Keratinocyte (primary cell): Measurements from ENCODE around the gene SDE2. TPM values are rescaled to one million over a fixed set of nuclear protein-coding genes. Genes with fewer than 3 reads are reported as not detected.

ENCODE experiments used
- DNase-seq: peaks from one replicate; pipeline ENCODE4 v3.0.0-alpha.2; 2011; ENCODE audit warnings: low read depth, missing footprints, low spot score
- FAIRE-seq: peaks from 2 replicates; lab custom pipeline; 2011; peaks lifted over from hg19 to GRCh38; lab: Jason Lieb, UNC
- H2AFZ ChIP-seq: 2 replicates; pipeline ENCODE4 v1.6.0; 2012; ENCODE audit warnings: low read length, control low read depth, inconsistent platforms; ENCODE audit not compliant: control insufficient read depth
- H3K27ac ChIP-seq: 2 replicates; pipeline ENCODE4 v1.5.1; 2011; ENCODE audit warnings: low read length; ENCODE audit not compliant: control insufficient read depth, insufficient read depth
- H3K27me3 ChIP-seq: 3 replicates; pipeline ENCODE4 v1.6.0; 2011; ENCODE audit warnings: low read length; ENCODE audit not compliant: control insufficient read depth, insufficient read depth; ENCODE audit errors: extremely low read depth
- H3K36me3 ChIP-seq, 2 experiments: 2 replicates in 1 of 2; 3 replicates in 1 of 2; pipeline ENCODE4 v1.5.1; 2011; ENCODE audit warnings: low read length in 2 of 2, mild to moderate bottlenecking in 1 of 2; ENCODE audit not compliant: control insufficient read depth in 2 of 2, insufficient read depth in 2 of 2; ENCODE audit errors: extremely low read depth in 1 of 2
- H3K4me1 ChIP-seq: 3 replicates; pipeline ENCODE4 v1.5.1; 2011; ENCODE audit warnings: low read length; ENCODE audit not compliant: control insufficient read depth, insufficient read depth; ENCODE audit errors: extremely low read depth
- H3K4me2 ChIP-seq: 3 replicates; pipeline ENCODE4 v1.6.0; 2011; ENCODE audit warnings: low read depth, low read length; ENCODE audit not compliant: control insufficient read depth, insufficient read depth; ENCODE audit errors: extremely low read depth
- H3K4me3 ChIP-seq, 3 experiments: fragments of 200-600 bp in 1 of 3; sonication (generic) in 1 of 3; 2 replicates in 2 of 3; 3 replicates in 1 of 3; pipeline ENCODE4 v1.5.1; 2011 to 2016; ENCODE audit warnings: low read length in 3 of 3, mild to moderate bottlenecking in 3 of 3, control low read depth in 2 of 3, inconsistent platforms in 1 of 3, low read depth in 1 of 3, mixed read lengths in 1 of 3, mixed run types in 1 of 3, moderate library complexity in 1 of 3; ENCODE audit not compliant: control insufficient read depth in 2 of 3, insufficient read depth in 2 of 3; ENCODE audit errors: extremely low read depth in 1 of 3
- H3K79me2 ChIP-seq: 2 replicates; pipeline ENCODE4 v1.6.0; 2012; ENCODE audit warnings: low read length; ENCODE audit not compliant: control insufficient read depth, insufficient read depth
- H3K9ac ChIP-seq: 3 replicates; pipeline ENCODE4 v1.6.0; 2011; ENCODE audit warnings: low read length; ENCODE audit not compliant: control insufficient read depth, insufficient read depth; ENCODE audit errors: extremely low read depth
- H3K9me1 ChIP-seq: 3 replicates; pipeline ENCODE4 v1.6.0; 2011; ENCODE audit warnings: low read length; ENCODE audit not compliant: control insufficient read depth, insufficient read depth; ENCODE audit errors: extremely low read depth
- H3K9me3 ChIP-seq: 2 replicates; pipeline ENCODE4 v1.5.1; 2012; ENCODE audit warnings: low read depth, low read length; ENCODE audit not compliant: control insufficient read depth
- H4K20me1 ChIP-seq: 3 replicates; pipeline ENCODE4 v1.6.0; 2011; ENCODE audit warnings: low read length; ENCODE audit not compliant: control insufficient read depth, insufficient read depth; ENCODE audit errors: extremely low read depth
- EZH2 ChIP-seq: IDR thresholded peaks from one replicate; pipeline ENCODE4 v1.6.1; 2012; ENCODE audit warnings: inconsistent platforms, mild to moderate bottlenecking, low read length, moderate library complexity
- dilution Hi-C: fragments of 300-500 bp; cut with MboI; formaldehyde crosslinking; loops from one replicate; pipeline ENCODE4 v1.7.0; 2020; ENCODE audit warnings: low sequenced_read_pairs; ENCODE audit not compliant: extremely low pct_ligation_motif_present
- polyA plus RNA-seq, 5 experiments: library from polyadenylated mRNA; depleted of rRNA in 3 of 5; stranded (reverse) in 3 of 5; stranded (forward) in 1 of 5; unstranded in 1 of 5; fragments of >200 nt; gene quantifications; 1 replicate in 1 of 5; 2 replicates in 3 of 5; 3 replicates in 1 of 5; pipeline versions ENCODE4 v1.2.1 to v1.2.3, GENCODE V29; 2011 to 2012; ENCODE audit warnings: missing spikeins in 2 of 5, low read depth in 1 of 5, low replicate concordance in 1 of 5
- TF ChIP-seq, protein P1 (sequence below), 3 experiments: IDR thresholded peaks in 1 of 3; conservative IDR thresholded peaks in 1 of 3; optimal IDR thresholded peaks in 1 of 3; 2 replicates in 2 of 3; 3 replicates in 1 of 3; pipeline versions ENCODE3 to v1.5.1; 2011; ENCODE audit warnings: low read length in 3 of 3, mild to moderate bottlenecking in 3 of 3, moderate library complexity in 2 of 3, control low read depth in 1 of 3, inconsistent platforms in 1 of 3; ENCODE audit not compliant: insufficient read depth in 2 of 3; ENCODE audit errors: extremely low read depth in 1 of 3

Gene SDE2
- polyA plus RNA-seq, 1 donor (not counting 4 experiments of a cell fraction or from before 2014, with no cell fraction given), result 15.9 TPM

DNA sequence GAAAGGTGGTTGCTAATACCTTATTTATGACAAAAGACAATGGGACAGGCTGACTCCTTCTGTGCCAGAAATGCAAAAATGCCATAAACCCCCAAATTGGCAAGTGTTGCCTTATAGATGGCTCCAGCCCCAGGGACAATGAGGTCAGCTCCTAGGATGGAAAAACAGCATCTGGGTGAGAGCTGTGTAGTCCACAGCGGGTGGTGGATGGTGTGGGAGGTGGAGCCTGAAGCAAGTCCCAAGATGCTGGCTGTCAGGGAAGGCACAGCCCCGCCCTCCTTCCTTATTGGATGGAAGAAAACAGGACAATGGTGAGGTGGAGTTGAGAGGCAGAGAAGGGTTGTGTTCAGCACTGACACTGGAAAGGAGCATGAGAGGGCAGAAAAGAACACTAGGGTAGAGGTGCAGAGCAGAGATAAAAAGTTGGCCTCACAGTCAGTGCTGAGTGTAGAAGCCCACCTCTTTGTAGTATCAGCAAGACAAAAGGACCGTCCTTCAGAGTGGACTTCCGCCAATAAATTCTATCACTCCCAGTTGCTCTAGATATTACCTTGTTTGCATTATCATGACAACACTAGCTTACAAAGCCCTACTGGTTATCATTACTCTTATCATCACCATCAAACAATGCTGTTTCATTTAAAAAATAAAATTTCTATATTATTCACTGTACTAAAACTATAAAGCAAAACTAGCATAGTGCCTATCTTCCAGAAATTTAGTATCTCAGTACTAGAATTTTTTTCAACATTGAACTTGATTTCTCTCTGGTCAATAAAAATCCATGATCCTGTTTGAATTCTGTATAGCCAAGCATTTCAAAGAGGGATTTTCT is 3.7 kb upstream of the SDE2 start:
- Histone ChIP-seq H3K27ac (no peak overlapping the region), H3K36me3 (no peaks in the 10 kb centered on the region), H4K20me1 (no peaks in the 10 kb centered on the region), H3K9me1 (no peaks in the 10 kb centered on the region), H3K4me3 (no peak overlapping the region), H3K4me2 (no peak overlapping the region), H3K79me2 (peaks cover 13% of the 10 kb centered on the region), H3K9me3 (no peaks in the 10 kb centered on the region), H3K4me1 (peaks cover 11% of the 10 kb centered on the region), H2AFZ (peak overlapping the region; percentile 18), H3K27me3 (no peaks in the 10 kb centered on the region), H3K9ac (no peak overlapping the region)
- TF ChIP-seq, protein P1, sequence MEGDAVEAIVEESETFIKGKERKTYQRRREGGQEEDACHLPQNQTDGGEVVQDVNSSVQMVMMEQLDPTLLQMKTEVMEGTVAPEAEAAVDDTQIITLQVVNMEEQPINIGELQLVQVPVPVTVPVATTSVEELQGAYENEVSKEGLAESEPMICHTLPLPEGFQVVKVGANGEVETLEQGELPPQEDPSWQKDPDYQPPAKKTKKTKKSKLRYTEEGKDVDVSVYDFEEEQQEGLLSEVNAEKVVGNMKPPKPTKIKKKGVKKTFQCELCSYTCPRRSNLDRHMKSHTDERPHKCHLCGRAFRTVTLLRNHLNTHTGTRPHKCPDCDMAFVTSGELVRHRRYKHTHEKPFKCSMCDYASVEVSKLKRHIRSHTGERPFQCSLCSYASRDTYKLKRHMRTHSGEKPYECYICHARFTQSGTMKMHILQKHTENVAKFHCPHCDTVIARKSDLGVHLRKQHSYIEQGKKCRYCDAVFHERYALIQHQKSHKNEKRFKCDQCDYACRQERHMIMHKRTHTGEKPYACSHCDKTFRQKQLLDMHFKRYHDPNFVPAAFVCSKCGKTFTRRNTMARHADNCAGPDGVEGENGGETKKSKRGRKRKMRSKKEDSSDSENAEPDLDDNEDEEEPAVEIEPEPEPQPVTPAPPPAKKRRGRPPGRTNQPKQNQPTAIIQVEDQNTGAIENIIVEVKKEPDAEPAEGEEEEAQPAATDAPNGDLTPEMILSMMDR (optimal IDR thresholded peaks at IDR 0.05 in 1 of 3, IDR thresholded peaks at IDR 0.05 in 1 of 3, conservative IDR thresholded peaks at IDR 0.05 in 1 of 3; ENCODE audit: extremely low read depth in 1 of 3, insufficient read depth in 2 of 3, low read length in 3 of 3), result no peak
- no peak for TF ChIP-seq EZH2
- dilution Hi-C loops, result no loop called here
- DNase-seq (no peak), FAIRE-seq (no peak)

DNA sequence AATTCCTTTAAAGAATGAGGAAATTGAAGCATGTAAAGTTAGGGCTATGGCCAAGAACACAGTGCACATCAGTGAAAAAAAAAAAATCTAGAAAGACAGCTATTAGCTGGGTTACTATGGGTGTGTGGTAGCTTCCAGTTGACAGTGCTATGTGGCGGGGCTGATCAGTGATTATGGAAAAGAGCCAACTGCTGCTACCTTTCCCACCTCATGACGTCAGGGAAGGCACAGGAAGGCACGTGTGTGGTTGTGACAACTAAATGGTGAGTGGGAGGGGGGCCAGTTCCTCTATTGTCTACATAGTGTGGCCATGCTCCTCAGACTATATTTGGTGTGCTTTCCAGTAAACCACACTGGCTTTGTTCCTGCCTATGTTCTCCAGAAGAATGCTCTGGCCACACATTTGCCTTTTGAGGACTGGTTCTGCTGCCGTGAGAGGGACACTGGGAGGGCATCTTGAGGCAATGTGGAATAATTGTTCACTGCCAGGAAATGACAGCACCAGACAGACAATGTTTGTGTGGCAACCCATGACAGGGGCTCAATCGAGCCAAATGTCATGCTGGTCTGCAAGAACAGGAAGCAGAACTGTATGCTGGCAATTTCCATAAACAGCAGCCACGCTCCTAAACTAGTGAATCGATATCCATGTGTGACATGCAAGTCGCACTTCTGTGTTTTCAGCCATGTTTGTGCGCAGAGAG is 3.0 kb upstream of the SDE2 start:
- Histone ChIP-seq H3K9me3 (no peaks in the 10 kb centered on the region), H3K4me2 (no peak overlapping the region), H3K79me2 (peaks cover 20% of the 10 kb centered on the region), H3K27ac (no peak overlapping the region), H3K27me3 (no peaks in the 10 kb centered on the region), H3K9me1 (no peaks in the 10 kb centered on the region), H3K9ac (no peak overlapping the region), H3K4me1 (peaks cover 18% of the 10 kb centered on the region), H3K4me3 (no peak overlapping the region), H2AFZ (no peak overlapping the region), H4K20me1 (no peaks in the 10 kb centered on the region), H3K36me3 (peaks cover 0 to under 1% of the 10 kb centered on the region in 2 experiments)
- no peak for FAIRE-seq
- no peak for DNase-seq
- TF ChIP-seq EZH2, result no peak
- TF ChIP-seq, protein P1 (optimal IDR thresholded peaks at IDR 0.05 in 1 of 3, IDR thresholded peaks at IDR 0.05 in 1 of 3, conservative IDR thresholded peaks at IDR 0.05 in 1 of 3; ENCODE audit: extremely low read depth in 1 of 3, insufficient read depth in 2 of 3, low read length in 3 of 3), result no peak
- dilution Hi-C loops, result no loop called here
